GM18502 (cell line): ENCODE data around the gene CCNB2.
"Not testable (repeated sequence)": the region's sequence is repeated elsewhere in the genome, so short reads cannot be mapped to it uniquely, and the experiment has no call there.

Experiments used
- ATAC-seq: cut with Tn5 transposase; IDR thresholded peaks from one replicate; pipeline ENCODE4 v1.9.1; 2021; ENCODE audit warnings: mild to moderate bottlenecking; ENCODE audit not compliant: unreplicated experiment, poor library complexity

The CCNB2 gene

DNA sequence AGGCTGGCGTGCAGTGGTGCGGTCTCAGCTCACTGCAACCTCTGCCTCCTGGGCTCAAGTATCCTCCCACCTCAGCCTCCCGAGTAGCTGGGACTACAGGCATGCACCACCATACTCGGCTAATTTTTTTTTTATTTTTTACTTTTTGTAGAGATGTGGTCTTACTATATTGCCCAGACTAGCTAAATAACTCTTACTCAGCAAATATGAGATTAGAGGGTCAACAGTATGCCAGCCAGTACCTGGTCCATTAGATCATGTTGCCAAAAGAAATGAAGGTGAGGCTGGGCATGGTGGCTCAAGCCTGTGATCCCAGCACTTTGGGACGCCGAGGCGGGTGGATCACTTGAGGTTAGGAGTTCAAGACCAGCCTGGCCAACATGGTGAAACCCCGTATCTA lies 57.1 kb downstream of the CCNB2 start:
- not testable (repeated sequence) for ATAC-seq

DNA sequence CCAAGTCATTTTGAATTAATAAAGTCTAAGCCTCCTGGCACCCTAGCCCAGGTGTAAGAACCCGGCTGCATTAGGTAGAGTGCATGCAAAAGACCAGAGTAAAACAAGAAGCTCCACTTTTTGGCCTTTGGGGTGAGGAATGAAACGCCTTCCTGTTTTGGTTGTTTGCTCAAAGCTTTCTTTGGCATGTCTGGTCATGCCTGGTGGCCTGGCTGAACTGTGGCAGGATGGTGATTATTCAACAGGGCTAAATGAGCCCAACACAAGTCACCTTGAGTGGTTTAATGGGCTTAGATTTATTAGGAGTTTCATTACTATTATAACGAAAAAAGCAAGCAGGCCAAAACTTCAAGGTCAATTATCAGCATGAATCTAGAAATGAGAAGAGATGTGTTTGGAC lies 60.8 kb downstream of the CCNB2 start:
- no peak for ATAC-seq

DNA sequence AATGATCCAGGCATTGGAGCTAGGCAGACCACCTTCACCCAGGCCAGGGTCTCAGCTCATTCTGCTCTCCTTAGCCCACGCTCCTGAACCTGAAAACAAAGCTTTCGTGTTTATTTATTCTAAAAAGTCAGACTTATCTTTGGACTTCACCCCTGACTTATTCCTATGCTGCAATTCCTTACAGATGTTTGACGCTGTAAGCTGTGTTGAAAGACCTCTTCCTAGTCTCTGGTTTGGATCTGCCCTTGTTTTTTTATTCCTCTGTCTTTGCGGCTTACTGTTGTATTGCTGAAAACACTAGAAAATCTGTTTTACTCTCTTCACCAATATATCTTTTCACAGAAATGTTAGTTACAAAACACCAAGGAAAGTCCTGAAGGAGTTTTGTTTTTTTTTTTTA lies 61.2 kb downstream of the CCNB2 start:
- ATAC-seq: no peak

DNA sequence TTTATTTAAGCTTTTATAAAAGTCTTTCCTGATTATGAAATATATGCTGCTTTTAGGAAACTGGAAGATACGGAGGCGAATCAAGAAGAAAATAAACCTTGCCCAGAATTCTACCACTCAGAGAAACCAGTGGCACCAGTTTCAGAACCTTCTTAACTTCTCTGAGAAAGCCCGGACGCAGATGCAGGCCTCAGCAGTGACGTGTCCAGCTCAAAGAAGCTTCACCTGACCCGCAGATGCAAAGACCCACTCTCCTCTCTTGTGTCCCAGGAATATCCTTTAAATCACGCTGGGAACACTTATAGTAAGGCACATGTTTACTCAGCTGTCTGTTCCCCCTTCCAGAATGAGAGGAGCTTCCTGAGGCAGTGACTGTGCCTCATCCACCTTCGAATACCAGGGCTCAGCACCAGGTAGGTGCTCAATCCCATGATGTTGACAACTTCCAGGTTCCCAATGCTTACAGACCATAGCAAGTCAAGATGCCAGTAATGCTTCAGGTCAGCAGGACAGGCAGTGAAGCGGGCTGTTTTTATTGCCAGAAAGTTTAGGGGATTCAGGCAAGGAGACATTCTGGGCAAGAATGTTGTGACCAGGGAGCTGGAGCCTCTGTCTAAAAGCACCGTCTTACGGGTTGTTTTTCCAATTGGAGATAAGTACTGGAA lies 61.8 kb downstream of the CCNB2 start:
- ATAC-seq: no peak

DNA sequence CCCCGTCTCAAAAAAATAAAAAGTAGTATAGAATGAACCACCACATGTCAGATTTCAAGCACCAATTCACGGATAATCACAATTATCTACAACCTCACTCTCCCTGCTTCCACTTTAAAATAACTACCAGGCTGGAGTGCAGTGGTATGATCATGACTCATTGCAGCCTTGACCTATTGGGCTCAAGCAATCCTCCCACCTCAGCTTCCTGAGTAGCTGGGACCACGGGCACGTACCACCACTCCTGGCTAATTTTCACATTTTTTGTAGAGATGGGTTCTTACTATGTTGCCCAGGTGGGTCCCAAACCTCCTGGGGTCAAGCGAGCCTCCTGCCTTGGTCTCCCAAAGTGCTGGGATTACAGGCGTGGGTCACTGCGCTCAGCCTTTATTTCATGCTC lies 63.6 kb downstream of the CCNB2 start:
- ATAC-seq: no peak

DNA sequence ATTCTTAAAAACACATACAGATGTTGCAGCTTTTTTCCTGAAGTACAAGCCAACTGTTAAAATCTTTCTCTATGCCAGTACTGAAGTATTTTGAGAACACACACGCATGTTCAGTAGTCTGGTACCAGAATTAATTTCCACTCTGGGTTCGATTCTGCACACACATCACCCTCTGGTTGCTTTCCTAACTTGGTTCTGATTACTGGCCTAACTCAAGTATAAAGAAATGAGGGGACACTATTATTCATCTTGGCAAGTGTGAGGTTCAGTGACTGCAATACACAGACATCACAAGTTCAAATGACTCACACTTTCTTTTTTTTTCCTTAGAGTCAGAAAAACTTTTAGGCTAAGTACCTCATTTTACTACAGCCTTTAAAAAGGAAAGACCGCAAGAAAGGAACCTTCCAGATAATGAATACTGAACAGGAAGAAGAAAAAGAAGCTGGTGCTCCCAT lies 64.3 kb downstream of the CCNB2 start:
- ATAC-seq: no peak

DNA sequence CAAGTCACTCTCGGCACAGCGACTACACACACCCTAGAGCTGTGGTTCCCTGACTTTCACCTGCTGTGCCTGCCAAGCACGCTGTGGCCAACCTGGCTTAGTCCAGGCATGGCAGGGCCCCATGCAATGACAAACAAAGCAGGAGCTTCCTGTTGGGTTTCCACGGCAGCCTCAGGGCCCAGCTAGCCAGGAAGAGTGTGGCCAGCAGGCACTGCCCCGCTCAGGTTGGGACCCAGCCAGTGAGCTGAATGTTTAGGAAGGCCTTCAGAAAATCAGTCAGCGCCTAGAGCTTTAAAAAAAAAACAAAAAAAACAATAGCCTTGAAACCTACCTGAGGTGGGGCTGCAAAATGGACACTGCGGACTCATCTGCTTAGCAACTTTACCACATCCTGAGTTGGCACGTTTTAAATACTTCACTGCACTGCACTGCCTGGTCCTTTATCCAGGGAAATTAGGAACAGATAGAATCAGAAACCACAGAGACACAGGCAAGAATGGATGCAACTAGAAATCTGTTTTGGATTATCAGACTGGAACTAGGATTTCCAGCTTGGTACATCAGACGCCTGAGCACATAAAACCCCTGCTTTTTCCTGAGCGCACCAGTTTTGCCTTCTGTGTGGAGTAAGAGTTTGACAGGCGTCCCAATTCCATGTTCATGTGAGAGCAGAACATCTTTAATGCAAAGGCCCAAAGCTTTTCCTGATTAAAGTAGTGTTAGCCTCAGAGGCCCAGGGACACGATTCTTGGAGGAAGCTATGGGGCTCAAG lies 65.5 kb downstream of the CCNB2 start:
- ATAC-seq: no peak

DNA sequence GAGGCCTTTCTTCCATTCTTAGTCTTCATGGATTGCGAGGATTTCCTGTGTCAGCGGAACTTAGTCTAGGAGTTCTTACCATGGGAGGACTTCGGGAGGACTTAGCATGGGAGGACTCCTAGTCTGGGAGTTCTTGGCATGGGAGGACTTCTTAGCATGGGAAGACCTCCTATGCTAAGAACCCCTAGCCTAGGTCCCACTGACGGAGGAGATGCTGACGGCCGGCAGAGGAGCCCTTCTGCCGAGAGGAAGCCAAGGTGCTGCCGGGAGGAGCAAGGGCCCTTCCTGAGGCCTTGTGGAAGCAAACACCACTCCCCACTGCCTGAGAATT lies 66.1 kb downstream of the CCNB2 start:
- no peak for ATAC-seq

DNA sequence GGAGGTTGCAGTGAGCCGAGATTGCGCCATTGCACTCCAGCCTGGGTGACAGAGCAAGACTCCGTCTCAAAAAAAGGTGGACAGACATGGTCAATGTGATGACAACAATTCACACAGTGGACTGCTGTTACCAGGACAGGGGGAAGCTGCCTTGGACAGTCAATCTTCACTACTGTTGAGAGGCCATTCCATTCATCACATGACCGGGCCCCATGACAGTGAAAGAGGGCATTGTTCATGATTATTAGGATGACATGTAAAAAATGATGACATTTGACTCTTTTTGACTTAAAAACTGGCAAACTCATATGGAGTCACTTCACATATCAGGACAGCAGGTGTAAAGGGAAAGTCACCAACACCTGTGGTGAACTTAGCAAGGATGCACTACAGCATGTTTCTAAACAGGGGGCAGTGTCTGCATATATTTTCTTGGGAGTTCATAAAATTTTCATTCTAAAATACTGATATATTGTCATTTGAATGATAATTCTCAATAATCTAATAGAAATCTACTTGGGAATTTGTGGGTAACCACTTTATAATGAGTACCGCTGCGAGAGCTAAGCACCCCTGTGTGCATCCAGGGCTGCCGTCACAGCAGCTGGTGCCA lies 67.4 kb downstream of the CCNB2 start:
- ATAC-seq: no peak

DNA sequence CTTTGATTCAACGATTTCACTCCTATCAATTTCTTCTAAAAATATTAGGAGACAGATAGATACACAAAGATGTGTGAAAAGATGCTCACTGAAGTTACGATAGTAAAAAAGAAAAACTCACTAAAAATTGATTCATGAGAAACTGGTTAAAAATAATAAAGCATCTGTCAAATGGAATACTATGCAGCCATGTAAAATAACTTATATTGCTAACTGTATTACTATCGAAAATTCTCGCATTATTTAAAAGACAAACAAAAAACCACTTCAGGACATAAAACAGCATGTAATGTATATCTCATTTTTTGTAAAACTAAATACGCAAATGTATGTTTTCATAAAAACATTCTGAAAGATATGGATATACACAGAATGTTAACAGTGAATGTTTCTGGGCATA lies 68.2 kb downstream of the CCNB2 start:
- no peak for ATAC-seq

DNA sequence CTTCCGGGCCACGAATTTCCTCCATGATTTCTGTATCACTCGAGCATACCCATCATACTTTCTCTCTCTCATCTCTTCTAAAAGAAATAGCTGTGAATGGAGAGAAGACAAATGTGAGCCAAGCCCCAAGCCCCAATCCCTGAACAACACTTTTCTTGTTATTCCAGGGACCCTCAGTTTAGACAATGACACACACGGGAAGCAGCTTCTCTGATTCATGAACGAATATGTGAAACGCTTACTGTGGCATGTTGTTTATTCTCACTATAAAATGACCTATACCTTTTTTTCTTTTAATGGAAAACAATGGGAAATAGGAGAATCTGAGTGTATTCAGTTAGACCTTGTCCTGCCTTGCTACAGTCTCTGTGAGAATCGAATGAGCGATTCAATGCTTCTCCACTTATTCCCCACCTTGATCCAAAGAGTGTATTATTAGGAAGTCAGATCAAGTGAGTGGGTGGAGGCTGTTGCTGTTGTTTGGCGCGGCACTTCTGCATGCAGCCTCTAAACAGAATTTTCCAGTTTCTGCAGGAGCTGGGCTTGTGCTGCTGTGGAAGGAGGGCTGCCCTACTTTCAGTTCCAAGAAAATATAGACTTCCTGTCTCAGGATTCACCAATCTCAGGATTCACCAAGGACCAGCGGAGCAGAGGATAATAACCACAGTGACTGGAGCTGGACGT lies 69.3 kb downstream of the CCNB2 start:
- no peak for ATAC-seq
